ENCODE results near the gene EPSTI1. TPM values are rescaled to one million over a fixed set of nuclear protein-coding genes. Genes with fewer than 3 reads are reported as not detected.
"Not testable (repeated sequence)": the region's sequence is repeated elsewhere in the genome, so short reads cannot be mapped to it uniquely, and the experiment has no call there.

The EPSTI1 gene
- total RNA-seq, 1 experiment from 2014 or later, result 73.9 TPM

DNA sequence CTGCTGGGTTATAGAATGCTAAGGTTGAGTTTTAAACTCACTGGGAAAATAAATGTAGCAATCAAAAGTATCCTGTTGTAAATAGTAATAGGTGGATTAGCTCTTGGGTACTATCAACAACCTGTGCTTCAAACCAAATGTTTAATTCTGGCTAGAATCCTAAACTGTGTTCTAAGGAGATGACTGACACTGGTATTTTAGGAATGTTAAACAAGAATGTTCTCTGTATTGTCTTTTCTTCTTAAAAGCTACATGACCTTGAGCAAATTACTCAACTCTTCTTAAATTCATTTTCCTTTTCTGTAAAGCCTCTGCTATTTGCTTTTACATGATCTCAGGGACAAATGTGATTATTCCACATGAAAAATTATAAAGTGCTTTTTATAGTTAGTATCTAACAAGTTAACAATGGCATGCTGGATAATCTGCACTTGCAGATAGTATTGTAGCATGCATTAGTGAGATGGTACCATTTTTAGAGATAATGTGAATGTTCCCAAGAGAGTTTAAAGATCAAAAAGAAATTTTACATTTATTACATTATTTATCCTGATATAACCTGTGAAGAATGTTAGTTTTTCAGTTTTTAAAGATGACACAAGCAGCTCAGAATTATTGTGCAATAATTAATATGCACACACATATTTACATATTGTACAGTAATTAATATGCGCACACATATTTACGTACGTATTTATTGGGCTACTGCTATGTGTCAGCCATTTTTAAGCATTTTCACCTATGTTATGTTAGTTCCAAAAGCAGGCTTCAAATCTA lies 13.6 kb upstream of the EPSTI1 start:
- DNase-seq (ENCODE audit: low read depth), result peak; percentile 78

DNA sequence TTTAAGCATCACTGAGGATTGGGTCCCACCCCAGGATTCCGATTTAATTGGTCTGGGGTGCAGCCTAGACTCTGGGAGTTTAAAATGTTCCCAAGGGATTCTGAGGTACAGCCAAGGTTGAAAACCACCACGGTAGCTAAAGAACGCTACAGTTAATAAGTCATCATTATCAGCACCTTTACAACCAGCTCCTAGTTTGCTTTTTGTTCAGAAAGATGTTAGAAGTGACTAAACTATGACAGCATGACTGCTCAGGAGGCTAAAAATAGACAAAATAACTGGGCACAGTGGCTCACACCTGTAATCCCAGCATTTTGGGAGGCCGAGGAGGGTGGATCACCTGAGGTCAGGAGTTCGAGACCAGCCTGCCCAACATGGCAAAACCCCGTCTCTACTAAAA lies 11.7 kb upstream of the EPSTI1 start:
- DNase-seq (ENCODE audit: low read depth), result no peak

DNA sequence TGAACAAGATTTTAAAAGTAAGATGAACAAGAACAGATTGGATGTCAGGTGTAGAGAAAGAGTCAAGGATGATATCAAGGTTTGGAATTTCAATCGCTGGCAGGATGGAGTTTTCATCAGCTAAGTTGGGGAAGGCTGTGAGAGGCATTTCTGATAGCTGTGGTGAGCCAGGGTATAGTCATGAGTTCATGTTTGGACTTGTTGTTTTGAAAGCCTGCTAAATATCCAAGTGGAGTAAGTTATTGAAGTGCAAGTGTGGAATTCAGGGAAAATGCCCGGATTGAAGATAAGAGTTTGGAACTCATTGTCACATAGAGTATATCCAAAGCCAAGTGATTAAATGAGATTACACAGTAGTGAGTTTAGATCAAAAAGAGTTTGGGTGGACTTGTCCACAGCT lies 11.0 kb upstream of the EPSTI1 start:
- DNase-seq (ENCODE audit: low read depth), result no peak

DNA sequence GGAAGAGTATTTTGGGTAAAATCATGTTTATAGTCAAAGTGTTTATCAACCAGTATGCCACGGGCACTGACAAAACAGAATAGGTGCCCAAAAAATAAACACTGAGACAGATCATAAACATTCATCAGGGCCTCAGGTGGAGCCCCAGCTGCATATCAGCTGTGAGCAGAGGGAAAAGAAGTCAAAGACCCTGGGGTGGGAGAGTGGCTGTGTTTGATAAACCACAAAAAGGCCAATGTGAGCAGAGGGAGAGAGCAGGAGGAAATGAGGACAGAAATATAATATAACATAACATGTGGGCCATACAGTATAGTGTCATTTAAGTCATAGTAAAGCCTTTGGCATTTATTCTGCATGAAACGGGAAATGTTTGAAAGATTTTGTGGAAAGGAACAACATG lies 10.0 kb upstream of the EPSTI1 start:
- no peak for DNase-seq (ENCODE audit: low read depth)

DNA sequence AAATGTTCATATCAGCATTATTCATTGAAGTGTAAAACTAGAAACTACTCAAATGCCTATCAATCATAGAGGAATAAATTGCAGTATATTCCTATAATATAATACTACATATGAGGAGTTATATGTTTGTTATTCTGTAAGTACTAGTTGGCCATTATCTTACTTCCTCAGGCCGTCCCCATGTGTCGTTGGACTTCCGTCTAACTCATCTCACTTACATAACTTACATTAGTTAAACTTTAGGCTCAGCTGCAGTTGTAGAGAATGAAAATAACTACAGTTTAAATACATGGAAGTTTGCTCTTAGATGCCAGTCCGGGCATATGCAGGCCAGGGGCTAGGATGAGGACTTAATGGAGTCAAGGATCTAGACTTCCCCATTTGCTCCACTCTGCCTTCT lies 8.6 kb upstream of the EPSTI1 start:
- no peak for DNase-seq (ENCODE audit: low read depth)

DNA sequence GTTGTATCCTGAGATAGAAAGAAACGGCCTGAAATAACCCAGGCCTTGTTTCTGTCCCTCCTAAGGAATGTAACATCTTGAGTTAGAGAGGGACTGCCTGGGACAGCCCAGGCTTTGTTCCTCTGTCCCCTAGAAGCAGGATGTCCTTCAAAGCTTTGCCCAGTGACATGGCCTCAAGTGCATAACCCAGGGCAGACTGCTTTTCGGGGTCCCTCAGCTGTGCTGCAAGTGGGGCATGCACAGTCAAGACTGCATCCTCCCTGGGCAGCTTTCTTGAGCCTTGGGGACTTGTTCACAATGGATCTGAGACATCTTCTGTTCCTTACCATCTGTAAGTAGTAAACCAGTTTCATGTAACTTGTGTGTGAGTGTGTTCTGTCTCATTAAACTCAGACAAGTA lies 7.5 kb upstream of the EPSTI1 start:
- no peak for DNase-seq (ENCODE audit: low read depth)

DNA sequence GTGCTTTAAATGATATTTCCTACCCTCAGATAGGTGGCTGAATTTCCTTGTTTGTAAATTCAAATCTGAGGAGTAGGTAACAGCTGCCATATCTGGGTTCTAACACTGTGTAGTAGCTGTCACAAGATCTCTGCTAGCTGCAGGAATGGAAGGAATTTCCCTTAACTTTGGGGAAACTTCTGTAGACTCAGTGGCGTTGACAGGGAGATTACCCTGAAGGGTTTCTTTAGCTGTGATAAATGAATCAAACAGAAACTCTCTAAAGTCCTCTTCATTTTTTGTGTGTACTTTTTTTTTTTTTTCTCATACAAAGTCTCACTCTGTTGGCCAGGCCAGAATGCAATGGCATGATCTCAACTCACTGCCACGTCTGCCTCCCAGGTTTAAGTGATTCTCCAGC lies 5.3 kb upstream of the EPSTI1 start:
- peak; percentile 46 for DNase-seq (ENCODE audit: low read depth)

DNA sequence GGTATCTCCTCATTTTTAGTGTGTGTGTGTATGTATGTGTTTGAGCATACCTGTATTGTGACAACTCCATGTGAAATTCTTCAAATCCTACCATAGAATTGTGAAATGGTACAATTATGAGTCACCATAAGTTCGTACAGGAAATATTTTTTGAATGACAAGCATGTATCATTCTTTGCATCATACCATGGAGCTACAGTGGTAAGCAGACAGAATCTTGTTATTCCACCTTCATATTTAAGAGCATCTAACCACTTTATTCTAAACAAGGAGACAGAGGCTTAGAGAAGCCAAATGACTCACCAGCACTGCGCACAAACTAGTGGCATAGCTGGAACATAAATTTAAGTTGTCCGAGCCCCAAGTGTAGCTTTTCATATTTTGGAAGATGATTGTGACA lies 4.5 kb upstream of the EPSTI1 start:
- peak; percentile 77 for DNase-seq (ENCODE audit: low read depth)

DNA sequence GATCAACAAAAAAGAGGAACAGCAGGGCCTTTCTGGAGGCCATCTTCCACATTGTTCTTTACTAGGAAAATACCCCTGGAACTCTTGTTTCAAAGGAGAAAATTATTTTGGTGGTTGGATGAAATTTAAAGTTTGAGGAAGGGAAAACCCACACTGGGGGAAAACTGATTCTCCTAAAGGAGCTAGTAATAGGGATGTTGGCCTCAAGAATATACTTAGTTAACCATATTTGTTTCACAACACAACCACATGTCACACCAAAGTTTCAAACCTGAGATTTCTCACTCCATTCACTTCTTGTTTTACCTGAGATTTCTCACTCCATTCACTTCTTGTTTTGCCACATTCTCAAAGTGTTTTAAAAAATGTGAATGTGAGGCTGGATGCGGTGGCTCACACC lies 2.8 kb upstream of the EPSTI1 start:
- DNase-seq (ENCODE audit: low read depth), result no peak

DNA sequence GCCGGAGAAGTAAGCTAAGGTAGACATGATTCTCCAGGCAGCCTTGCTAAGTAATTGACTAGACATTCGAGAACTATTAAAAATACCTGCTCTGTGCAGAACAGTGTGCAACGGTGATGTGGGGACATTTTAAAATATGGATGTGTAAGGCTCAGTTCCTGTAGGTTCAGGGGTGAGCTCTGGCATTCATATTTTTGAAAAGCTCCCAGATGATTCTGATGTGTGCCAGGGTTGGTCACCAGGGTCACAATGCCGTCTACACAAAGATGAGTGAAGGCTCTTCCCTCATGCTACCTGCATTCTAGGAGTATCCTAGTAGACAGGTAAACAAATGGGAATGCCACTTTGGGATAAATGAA lies 702 bp upstream of the EPSTI1 start:
- DNase-seq (ENCODE audit: low read depth), result no peak

DNA sequence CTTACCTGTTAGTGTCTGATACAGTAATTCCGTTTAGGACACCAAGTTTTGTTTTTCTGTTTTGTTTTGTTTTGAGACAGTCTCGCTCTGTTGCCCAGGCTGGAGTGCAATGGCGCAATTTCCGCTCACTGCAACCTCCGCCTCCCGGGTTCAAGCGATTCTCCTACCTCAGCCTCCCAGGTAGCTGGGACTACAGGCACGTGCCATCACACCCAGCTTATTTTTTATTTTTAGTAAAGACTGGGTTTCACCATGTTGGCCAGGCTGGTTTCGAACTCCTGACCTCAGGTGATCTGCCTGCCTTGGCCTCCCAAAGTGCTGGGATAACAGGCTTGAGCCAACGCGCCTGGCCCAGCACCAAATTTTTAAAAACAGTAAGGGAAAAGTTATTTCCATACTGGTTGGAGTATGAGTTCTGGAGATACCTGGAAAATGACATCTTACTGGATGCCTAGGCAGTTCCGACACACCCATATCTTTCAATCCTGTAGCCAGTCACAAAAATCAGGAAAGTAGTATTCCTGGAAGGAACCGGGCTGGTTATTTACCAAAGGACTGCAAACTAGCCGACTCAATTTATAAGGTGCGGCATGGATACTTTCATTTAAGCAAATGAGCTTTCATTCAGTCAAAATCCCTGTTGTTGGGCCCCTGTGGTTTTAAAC lies 676 bp downstream of the EPSTI1 start:
- DNase-seq (ENCODE audit: low read depth), result not testable (repeated sequence)

DNA sequence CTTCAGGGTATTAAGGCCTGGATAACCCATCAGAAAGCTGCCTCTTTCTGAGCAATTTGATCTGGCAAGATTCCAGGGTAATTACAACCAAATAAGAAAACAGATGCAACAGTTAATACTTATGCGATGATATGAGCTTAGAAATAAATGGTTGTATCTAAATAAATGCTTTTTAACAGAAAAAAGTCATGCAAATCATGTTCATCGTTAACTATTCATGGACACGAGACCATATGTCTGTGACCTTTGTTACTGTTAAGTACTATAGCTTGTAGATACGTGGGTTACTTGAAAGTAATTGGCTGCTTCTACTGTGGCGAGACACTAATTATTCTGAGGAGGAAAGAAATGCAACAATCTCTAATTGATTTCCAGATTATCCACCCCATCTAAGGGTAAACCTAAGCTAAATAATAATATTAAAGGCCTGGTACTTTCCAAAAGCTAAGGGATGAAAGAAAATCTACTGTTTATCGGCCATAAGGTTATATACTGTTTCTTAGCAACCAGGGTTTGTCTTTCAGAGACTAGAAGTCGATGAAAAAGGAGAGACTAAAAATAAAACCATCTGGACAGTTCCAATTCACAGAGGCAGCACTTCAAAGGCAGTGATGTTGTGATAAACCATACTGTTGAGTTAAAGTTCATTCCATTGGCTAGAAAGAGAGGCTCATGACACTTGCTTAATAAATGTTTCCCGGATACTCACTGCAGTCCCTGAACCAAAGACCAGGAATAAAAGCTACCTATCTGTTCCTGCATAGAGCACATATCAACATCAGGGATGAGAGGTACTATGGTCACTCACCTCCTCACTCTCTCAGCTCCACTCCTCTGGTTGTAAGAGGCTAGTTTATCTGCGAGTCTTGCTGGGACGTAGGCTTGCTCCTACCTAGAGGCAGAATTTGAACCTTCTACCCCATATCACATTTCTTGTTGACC lies 1.5 kb downstream of the EPSTI1 start:
- DNase-seq (ENCODE audit: low read depth), result peak; percentile 43

DNA sequence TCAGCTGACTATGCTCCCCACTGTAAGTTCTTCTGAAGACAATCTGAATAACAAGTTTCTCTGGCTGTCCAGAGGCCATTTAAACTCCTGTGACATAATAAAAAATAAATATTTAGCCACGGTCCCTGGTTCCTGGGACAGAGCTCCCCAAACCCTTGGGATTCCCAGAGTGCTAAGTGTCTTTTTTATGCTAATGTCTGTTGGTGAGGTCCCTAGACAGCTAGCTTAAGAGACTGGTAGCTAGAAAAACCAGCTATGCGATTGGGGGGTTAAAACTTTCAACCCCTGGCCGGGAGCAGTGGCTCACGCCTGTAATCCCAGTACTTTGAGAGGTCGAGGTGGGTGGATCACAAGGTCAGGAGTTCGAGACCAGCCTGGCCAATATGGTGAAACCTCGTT lies 5.9 kb downstream of the EPSTI1 start:
- no peak for DNase-seq (ENCODE audit: low read depth)

DNA sequence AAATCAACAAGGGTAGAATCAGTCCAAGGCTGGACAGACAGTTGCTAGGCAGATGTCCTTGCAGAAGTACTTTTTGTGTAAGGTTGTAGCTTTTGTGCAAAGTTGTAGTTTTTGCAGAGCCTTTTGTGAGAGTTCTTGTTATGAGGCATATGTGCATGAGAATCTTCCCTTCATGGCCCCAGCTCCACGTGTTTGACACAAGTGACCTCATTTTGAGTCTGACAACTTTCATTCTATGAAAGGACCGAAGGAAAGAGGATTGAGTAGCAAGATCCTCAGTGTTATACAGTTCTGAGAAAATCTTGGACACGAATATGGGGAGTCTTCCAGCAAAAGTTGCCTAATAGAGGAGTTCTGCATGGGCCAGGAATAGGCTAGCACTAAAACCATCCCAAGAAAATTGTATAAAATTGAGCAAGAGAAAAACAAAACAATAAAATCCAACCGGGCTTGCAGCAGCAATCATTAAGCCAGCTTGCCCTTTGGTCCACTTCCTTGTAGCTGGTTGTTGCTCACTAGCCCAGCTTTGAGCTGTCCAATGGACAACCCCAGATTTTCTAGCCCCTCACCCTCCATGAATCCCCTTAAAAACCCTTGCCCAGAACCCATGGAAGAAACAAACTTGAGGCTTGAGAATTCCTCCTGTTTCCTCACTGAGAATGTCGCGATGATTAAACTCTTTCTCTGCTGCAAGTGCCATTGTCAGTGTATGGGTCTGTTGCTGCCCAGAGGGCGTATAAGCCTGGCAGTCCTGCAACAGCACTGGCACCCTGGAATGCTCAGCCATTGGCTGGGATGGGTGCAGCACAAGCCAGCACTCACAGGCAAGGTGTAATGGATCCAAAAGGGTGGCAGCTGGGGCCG lies 6.5 kb downstream of the EPSTI1 start:
- DNase-seq (ENCODE audit: low read depth), result peak; percentile 64

DNA sequence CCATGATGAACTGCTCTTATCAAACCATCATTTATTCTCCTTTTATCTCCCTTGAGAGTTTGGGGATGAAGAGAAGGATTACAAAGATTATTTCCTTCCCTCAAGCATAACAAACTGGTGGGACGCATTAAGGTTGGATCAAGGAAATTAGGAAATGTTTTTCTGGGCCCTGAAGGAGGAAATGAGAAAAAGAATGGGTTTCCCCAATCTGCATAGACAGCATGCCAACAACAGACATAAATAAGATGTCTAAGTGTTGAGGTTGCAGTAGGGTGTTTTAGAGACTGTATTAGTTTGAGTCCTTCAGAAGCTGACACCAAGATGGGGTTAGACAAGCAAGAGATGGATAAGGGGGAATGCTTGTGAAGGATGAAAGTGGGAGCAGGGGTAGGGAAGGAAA lies 7.3 kb downstream of the EPSTI1 start:
- no peak for DNase-seq (ENCODE audit: low read depth)

DNA sequence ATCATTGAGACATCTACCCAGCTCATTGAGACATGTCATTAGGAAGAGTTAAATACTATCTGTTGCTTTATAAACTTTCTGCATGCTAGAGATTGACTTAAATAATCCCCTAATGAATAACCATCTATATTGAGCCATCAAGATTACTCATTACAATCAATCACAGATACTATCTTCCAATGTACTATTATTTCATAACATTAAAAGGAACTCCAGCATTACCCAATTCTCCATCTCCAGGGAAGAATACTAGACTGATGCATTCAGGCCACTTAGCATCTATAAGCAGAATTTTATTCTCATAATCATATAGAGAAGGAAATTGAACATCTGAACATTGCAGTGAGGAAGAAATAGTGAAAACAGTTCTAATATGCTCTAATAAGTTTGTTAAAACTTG lies 8.0 kb downstream of the EPSTI1 start:
- no peak for DNase-seq (ENCODE audit: low read depth)

DNA sequence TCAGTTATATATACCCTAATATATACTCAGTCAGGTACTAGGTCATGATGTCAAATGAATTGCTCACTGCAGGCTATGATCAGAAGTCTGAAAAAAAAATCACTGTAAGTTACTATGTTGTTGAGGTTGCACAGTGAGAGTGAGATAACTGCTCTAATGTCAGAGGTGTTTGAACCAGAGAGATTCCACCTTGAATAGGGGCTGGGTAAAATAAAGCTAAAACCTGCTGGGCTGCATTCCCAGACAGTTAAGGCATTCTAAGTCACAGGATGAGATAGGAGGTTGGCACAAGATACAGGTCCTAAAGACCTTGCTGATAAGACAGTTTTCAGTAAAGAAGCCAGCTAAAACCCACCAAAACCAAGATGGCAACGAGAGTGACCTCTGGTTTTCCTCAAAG lies 10.2 kb downstream of the EPSTI1 start:
- DNase-seq (ENCODE audit: low read depth), result no peak

DNA sequence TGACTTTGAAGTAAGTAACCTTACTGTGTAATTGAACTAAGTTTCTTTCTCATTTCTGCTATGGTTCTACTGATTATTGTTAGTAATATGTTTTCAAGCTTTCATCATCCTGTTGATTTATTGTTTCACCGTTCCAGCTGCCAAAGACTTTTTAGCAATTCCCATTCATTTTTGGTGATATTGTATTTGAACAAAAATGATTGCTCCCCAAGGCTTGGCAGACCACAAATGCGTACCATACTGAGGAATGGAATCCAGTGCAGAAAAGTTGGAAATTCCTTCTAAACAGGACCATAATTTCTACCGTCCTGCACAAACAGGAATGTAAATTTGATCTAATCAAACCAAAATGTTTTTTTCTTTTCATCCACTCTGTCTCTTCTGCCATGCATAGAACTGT lies 10.7 kb downstream of the EPSTI1 start:
- peak; percentile 44 for DNase-seq (ENCODE audit: low read depth)

DNA sequence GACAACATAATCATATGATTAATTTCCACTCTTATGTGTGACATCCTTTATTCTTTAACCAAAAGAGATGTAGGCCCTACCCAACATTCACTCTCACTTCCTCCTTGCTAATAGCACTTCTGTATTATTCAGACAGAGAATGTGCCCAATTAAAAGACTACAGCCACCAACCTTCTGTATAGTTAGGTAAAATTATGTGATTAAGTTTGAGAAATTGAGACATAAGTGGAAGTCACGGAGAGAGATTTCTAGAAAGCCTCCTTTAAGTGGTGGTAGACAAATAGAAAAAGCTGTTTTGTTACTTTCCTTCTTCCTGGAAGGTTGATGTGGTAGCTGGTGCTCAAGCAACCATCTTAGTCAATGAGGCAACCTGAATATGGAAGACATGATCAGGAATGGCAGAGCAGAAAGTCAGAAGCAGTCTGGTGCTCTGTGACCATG lies 14.8 kb downstream of the EPSTI1 start:
- DNase-seq (ENCODE audit: low read depth), result no peak

DNA sequence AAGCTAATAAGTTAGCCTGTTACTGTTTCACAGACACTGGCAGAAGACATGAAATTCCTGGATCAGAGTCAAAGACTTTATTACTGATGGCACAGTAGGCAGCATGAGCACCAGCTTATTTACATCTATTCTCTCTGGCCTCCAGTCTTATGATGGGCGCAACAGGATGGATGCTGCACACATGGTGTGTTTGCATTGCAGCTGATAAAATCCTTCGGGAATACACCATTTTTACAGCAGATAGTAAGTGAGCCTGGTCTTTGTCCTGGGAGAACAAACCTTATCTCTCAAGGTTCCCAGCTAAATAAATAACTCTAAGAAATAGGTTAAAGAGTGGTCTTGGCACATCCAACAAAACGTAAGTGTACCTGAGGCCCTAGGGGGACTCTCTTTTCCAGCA lies 16.0 kb downstream of the EPSTI1 start:
- no peak for DNase-seq (ENCODE audit: low read depth)

DNA sequence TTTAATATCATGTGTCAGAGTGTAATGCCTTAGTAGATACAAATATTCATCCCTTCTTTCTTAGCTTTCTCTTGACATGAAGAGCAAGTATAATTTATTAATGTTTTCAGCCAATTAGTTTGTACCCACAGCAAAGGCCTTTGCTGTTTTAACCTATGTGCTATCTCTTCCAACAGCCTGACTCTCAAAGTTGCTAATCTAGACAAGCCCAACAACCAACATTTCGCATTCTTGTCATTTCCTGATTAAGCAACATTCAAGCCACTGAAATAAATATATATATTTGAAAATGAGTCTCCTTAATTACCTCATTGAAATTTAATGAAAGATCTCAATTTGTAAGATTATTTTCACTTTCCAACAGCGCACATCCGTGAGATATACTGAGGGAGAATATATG lies 18.5 kb downstream of the EPSTI1 start:
- DNase-seq (ENCODE audit: low read depth), result no peak
